Raji (cell line): ENCODE measurements around the gene PRKRIP1.
A peak's percentile ranks its signal among the peaks of the same experiment; 100 is the strongest.

ENCODE experiments used
- POLR2A ChIP-seq: IDR thresholded peaks from 2 replicates; pipeline ENCODE4 v1.6.1; 2011; ENCODE audit warnings: low read depth, low read length, control low read depth; ENCODE audit not compliant: insufficient read depth

PRKRIP1 gene

DNA sequence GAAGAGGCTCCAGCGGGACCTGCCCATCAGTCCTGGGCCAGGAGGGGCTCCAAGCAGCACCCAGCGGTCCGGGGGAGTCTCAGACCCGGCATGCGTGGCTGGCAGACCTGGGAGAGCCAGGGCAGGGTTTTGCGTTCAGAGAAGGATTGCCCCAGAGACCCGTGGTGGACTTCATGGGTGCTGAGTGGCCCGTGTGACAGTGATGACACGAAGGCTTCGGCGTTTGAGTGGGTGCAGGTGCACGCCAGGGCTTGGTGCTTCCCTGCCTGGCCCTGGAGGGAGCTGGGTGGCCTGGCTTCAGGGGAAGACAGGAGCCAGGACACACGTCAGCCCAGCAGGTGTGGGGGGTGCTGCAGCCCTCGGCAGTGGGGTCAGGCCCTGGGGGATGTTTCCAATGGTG, 51.1 kb downstream of the PRKRIP1 start:
- no peak for TF ChIP-seq POLR2A

DNA sequence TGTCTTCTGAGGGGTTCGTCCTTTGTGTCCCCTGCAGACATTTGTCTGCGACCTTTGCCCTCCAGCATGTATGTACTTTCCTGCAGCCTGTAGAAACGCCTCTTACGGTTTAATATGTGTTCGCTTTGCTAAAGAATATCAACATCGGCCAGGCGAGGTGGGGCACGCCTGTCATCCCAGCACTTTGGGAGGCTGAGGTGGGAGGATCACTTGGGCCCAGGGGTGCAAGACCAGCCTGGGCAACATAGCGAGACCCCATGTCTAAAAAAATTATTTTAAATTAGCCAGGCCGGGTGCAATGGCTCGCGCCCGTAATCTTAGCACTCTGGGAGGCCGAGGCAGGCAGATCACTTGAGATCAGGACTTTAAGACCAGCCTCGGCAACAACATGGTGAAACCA, 53.0 kb downstream of the PRKRIP1 start:
- TF ChIP-seq POLR2A, result no peak

DNA sequence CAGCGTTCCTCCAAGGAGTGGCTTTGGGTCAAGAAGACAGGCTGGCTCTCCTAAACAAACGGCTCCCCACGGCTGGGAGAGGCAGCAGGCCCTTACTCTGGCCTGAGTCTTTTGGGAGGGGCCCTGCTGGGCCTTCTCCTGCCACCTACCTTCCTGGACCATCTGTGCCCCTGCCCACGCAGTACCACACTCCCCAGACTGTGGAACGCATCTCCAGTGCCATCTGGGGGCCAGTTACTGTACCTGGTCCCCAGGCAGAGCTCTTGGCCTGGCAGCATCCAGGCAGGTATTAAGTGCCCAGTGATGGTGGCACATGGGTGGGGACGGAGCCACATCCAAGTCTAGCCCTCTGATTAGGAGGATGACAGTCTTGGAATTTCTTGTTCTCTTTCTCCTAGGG, 54.1 kb downstream of the PRKRIP1 start:
- TF ChIP-seq POLR2A, result 0 out of 2 replicates have a peak, but pooled peaks have one; percentile 26

DNA sequence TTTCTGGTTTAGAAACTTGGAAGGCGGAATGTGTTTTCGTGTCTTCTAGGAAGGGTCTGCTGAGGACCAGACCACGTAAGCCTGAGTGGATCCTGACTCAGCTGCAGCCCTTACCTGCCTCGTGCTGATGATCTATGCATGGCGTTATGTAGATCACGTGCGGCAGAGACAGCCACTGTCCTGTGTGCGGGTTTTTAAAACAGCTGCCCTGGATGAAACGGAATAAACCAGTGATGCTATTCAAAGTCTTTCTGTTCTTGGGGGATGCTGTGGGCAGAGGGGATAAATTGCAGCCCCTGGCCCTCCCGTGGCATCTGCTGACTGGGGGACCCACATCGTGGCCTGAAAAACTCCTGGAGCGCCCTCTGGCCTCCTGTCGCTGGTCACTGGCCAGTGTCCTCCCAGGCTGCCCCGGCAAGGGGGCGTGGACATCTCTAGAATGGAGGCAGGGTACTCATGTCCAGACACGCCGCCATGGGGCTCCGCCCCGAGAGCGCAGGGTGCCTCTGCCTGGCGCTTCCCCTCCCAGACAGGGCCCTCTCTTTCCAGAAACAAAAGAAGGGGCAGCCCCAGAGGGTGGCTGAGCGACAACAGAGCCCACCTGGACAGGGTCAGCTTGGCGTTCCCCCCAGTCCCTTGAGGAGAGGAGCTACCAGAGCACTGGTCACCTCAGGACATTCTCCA, 55.4 kb downstream of the PRKRIP1 start:
- no peak; the same call in 1 of the 2 replicates for TF ChIP-seq POLR2A

DNA sequence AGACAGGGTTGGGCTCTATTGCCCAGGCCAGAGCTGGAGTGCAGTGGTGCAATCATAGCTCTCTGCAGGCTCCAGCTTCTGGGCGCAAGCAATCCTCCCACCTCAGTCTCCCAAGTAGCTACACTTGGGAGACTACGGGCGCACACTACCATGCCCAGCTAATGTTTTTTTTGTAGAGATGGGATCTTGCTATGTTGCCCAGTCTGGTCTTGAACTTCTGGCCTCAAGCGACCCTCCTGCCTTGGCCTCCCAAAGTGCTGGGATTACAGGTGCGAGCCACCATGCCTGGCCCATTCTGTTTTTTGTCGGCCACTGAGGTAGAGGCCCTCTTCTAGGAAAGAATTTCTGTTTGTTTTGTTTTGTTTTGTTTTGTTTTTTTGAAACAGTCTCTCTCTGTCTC, 56.3 kb downstream of the PRKRIP1 start:
- no peak for TF ChIP-seq POLR2A

DNA sequence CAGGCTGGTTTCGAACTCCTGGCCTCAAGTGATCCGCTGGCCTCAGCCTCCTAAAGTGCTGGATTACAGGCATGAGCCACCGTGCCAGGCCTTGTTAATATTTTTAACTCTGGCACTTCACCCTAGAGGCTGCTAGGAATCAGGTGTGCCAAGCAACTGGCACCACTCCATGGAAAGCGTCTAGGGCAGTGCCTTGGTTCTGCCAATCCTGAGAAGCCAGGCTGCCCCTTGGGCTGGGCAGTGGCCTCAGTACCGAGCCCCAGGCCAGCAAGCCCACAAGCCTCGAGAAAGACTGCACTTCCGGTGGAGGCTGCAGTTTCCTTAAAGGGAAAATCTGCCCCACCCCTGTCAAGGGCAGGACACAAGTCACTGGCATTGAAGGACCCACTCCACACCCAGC, 57.2 kb downstream of the PRKRIP1 start:
- no peak for TF ChIP-seq POLR2A

DNA sequence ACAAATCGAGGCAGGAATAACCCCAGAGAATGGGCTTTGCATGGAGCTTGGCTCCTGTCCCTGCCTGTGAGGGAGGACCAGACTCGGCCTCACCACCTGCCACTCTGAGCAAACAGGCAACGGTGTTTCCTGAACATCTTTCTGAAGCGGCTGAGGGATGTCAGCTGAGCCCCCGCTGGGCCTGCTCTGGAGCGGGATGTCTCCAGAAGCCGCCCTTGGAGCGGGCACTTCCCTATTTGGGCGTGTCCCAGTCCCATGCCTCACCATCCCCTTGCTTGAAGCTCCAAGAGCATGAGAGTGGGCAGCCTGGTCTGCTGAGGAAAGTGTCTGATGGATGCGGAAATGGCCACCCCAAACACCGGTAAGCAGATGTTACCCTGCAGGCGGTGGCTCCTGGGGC, 58.3 kb downstream of the PRKRIP1 start:
- TF ChIP-seq POLR2A, result peak; percentile 32; the same call in 1 of the 2 replicates

DNA sequence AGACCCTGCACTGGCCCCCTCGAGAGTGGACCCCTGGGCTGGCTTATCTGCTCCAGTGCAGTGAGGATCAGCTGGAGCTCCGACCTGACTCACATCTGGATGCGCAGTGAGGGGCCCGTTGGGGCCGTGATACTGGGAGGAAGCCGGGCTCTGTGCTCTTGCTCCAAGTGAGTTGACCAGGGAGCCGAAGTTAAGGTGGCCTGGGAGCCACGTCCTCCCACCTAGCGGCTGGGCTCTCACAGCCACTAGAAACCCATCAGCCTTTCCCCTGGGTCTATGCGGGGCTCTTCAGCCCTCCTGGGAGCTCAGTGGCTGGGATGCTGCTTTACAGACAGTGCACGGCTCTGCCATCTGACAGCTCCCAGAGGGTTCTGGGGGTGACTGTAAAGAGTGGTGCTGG, 59.4 kb downstream of the PRKRIP1 start:
- TF ChIP-seq POLR2A, result no peak

DNA sequence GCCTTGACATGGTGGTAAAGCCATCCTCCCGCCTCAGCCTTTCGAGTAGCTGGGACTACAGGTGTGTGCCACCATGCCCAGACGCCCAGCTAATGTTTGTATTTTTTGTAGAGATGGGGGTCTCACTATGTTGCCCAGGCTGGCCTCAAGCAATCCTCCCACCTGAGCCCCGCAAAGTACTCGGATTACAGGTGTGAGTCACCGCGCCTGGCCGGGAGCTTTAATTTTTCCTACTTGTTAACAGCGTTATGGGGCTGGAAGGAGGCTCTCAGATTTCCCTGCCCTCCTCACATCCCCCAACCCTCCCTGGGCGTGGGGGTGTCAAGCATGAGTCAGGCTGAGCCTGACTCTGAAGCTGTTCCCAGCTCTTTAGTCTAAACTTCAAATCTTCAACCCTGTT, 60.2 kb downstream of the PRKRIP1 start:
- no peak for TF ChIP-seq POLR2A

DNA sequence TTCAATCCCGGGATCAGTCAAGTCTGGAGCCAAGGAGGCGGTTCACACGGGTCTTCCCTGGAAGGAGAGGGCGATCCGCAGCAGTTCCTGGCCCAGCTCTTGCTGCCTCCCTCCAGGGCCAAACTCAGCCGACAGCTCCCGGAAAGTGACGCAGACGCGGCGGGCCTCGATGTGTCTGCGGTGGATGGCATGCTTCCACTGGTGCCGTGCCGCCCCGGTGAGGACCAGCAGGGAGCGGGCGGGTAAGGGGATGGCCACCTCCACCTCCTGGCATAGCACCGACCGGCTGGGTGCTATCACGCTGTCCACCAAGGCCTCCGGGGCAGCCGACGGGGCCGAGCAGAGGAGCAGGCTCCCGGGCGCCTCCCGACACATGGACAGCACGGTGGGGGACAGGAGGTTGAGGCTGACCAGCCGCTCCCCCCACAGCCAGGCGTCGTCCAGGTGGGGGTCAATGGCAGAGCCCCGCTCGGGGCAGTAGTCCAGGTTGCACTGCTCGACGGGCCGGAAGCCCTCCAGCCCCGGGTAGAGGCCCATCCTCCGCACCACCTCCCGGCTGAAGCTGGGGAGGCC, 61.3 kb downstream of the PRKRIP1 start:
- TF ChIP-seq POLR2A, result no peak

DNA sequence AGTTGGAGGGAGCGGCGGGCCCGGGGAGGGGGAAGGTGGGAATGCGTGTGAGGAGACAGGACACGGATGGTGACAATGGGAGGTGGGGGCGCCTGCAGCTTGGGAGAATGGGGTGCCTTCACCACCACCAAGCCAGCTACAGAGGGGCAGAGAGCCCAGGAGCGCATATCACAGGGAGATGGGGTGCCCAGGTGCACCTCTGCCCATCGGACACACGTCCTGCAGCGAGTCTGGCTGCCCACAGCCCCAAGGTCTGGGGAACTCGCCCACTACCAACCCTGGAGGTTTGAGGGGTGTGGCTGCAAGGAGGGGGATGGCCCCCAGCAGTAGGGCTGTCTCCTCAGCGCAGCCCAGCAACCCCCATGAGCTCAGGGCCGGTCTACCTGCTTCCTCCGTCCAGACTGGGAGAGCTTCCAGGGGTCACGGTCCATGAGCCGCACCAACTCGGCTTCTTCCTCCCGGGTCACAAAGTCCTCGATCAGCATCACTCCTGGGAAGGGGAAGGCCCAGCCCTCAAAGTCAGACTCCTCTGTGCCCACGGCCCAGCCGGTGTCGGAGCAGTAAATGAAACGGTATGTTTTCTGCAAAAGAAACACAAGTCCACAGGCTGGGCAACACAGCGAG, 63.2 kb downstream of the PRKRIP1 start:
- no peak for TF ChIP-seq POLR2A

DNA sequence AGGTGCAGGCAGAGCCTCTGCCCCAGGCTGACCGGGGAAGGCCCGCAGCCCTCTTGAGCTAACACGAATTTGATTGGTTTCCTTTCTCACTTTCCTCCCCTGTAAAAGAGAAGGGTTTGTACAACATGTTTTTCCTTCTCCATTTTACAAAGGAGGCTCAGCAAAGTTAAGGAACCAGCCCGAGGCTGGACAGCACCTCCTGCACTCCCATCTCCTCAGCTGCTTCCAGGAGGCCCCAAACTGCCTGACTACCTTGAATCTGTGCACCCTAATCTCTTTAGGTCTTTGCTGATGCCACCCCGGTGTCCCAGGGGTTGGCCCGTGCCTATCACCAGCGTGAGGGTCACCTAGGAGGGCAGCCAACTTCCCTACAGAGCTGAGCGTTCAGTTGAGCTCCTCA, 64.3 kb downstream of the PRKRIP1 start:
- TF ChIP-seq POLR2A, result no peak

DNA sequence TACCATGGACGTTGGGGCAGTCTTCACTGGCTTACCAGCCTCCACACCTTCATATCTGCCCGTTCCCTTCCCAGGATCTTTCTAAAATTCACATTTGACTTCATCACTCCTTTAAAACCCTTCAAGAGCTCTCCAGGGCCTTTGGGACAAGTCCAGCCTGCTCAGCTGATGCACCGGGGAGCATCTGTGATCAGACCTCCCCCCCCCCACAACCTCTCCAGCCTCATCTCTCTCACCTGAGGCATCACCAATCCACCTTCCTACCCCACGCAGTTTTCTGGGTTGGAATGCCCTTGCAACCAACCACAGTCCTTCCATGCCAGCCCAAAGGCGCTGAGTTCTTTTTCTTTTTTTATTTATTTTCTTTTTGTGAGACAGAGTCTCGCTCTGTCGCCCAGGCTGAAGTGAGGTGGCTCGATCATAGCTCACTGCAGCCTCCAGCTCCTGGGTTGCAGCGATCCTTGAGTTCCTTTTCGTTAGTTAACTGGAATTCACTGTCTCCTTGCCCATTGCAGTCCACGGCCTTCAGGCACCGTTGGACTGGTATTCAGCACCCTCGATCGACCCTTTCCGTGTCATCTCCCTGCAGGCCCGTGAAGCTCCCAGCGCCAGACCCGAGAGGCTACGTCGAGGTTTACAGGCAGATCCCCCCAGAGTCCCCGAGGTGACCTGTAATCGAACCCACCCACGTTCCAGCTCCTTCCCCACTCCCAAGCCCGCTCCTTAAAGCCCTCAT, 67.8 kb downstream of the PRKRIP1 start:
- TF ChIP-seq POLR2A, result no peak

DNA sequence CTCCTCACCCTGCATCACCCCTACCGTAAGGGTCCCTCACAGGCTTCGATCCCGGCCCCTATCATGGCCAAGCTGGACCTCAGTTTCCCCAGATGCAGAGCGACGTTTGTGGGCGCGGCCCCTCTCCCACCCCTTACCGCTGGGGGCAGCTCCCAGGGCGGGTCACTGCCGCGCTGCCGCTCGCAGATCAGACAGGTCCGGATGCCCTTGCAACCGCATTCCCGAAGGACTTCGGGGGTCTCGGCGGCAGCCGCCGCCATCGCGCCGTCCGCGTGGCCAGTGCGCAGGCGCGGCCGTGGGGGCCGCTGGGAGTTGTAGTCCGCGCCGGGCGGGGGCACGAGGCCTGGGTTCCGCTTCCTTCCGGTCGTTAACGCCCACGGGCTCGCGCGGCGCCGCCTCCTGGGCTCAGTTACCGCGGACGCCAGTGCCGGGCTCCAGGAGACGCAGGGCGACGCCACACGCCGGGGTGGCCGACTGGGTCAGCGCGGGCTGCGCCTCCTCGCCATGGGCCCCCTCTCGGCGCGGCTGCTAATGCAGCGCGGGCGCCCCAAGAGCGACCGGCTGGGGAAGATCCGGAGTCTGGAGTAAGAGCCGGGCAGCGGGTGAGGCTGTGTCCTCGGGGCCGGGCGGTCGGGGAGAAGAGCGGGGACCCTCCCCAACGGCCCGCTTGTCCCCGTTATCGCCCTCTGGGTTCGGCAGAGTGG, 68.6 kb downstream of the PRKRIP1 start, which contains the start of the genes ALKBH4 and LRWD1:
TSS of gene ALKBH4 (minus strand) at position 287 of the 704 bp plus-strand sequence. CDS start at position 260, 27 bp downstream.
TSS of gene LRWD1 (plus strand) at position 408 of the 704 bp plus-strand sequence. CDS start at position 505, 97 bp downstream.
- peak; percentile 90 for TF ChIP-seq POLR2A

DNA sequence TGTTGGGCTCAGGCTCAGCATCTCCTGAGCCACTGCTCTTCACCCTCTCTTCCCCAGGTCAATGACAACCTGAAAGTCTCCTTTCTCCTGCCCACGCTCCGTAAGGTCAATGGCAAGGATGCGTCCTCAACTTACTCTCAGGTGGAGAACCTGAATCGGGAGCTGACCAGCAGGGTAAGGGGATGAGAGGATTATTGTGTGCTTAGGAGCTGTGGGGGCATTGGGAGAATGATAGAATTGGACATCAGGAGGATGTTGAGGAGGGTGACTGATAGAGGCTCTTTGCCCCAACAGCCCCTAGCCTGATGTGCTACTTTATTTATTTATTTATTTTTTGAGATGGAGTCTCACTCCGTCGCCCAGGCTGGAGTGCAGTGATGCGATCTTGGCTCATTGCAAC, 69.9 kb downstream of the PRKRIP1 start:
- no peak for TF ChIP-seq POLR2A
